Upper lobe of right lung (tissue), 1 donor: Measurements from ENCODE around the gene PLET1. TPM values are rescaled to one million over a fixed set of nuclear protein-coding genes. Genes with fewer than 3 reads are reported as not detected.

Source experiments
- ATAC-seq: fragments of 200-7000 bp; cut with Tn5 transposase; one replicate; pipeline ENCODE4 v1.9.1; 2020; ENCODE audit warnings: mild to moderate bottlenecking, moderate library complexity
- DNase-seq: peaks from one replicate; pipeline ENCODE4 v3.0.0-alpha.2; 2020
- H3K27ac ChIP-seq: fragments of 200-600 bp; one replicate; pipeline ENCODE4 v1.8.0; 2022
- H3K27me3 ChIP-seq: fragments of 200-600 bp; one replicate; pipeline ENCODE4 v1.8.0; 2022; ENCODE audit warnings: mild to moderate bottlenecking
- H3K36me3 ChIP-seq: fragments of 200-600 bp; one replicate; pipeline ENCODE4 v1.8.0; 2022
- H3K4me1 ChIP-seq: fragments of 200-600 bp; one replicate; pipeline ENCODE4 v1.8.0; 2022
- H3K4me3 ChIP-seq: fragments of 200-600 bp; one replicate; pipeline ENCODE4 v1.8.0; 2022; ENCODE audit warnings: mild to moderate bottlenecking
- H3K9me3 ChIP-seq: fragments of 200-600 bp; one replicate; pipeline ENCODE4 v1.8.0; 2022
- CTCF ChIP-seq: fragments of 200-600 bp; IDR thresholded peaks from one replicate; pipeline ENCODE4 v1.8.0; 2022; ENCODE audit warnings: antibody characterized with exemption
- intact Hi-C: fragments of 100-400 bp; cut with DNase I; formaldehyde crosslinking; loops from one replicate; pipeline ENCODE4 v1.11.0; 2022
- total RNA-seq: library from RNA; stranded (reverse); fragmentation: NEBNext Ultra II Directional; extraction: Animal tissue kit (Norgen Biotek cat#: 25700); gene quantifications from one replicate; pipeline ENCODE4 v1.2.1, GENCODE V29; 2021
- donor health status: DM: no; HTN: yes; CAD: no; lungs with severe emphysema.

The PLET1 gene
- total RNA-seq, 1 donor from 2014 or later = not detected

- Histone ChIP-seq H3K36me3 (peaks cover 60% of the 10 kb centered on the region), H3K4me1 (peaks cover 7% of the 10 kb centered on the region), H3K27ac (no peak overlapping the region), H3K4me3 (no peak overlapping the region), H3K9me3 (no peaks in the 10 kb centered on the region), H3K27me3 (no peaks in the 10 kb centered on the region)
- TF ChIP-seq CTCF = no peak
- ATAC-seq (no peak), DNase-seq (no peak)
- intact Hi-C loops = no loop called here
These were observed 30.8 kb downstream of the PLET1 start for GRCh38 chr11:112229746-112230433.

GRCh38 chr11:112229159-112229558, 31.5 kb downstream of the PLET1 start:
- DNase-seq = no peak
- TF ChIP-seq CTCF = no peak
- H3K4me1 ChIP-seq = peaks cover 7% of the 10 kb centered on the region
- no peak overlapping the region for H3K4me3 ChIP-seq
- intact Hi-C loops = no loop called here
- H3K27me3 ChIP-seq = no peaks in the 10 kb centered on the region
- H3K36me3 ChIP-seq = peaks cover 53% of the 10 kb centered on the region
- no peaks in the 10 kb centered on the region for H3K9me3 ChIP-seq
- no peak for ATAC-seq
- H3K27ac ChIP-seq = no peak overlapping the region

- Histone ChIP-seq H3K27ac (no peak overlapping the region), H3K27me3 (no peaks in the 10 kb centered on the region), H3K4me1 (peaks cover 7% of the 10 kb centered on the region), H3K4me3 (no peak overlapping the region), H3K36me3 (peaks cover 49% of the 10 kb centered on the region), H3K9me3 (no peaks in the 10 kb centered on the region)
- DNase-seq (no peak), ATAC-seq (no peak)
- TF ChIP-seq CTCF = no peak
- intact Hi-C loops = no loop called here
These were observed 32.0 kb downstream of the PLET1 start for GRCh38 chr11:112228706-112229105.

DNA sequence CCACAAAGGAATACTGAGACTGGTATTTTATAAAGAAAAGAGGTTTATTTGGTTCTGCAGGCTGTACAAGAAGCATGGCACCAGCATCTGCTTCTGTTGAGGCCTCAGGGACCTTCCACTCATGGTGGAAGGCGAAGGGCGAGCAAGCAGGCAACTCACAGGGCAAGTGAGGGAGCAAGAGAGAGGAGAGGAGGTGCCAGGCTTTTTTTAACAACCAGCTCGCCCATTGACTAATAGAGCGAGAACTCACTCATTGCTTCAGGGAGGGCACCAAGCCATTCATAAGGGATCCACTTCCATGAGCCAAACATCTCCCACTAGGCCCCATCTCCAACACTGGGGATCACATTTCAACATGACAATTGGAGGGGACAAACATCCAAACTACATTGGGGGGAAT, 33.2 kb downstream of the PLET1 start:
- peaks cover 7% of the 10 kb centered on the region for H3K4me1 ChIP-seq
- no peak for TF ChIP-seq CTCF
- intact Hi-C loops = no loop called here
- peak overlapping the region; percentile 86 for H3K4me3 ChIP-seq
- ATAC-seq = no peak
- DNase-seq = no peak
- H3K27ac ChIP-seq = peak overlapping the region; percentile 97
- peaks cover 36% of the 10 kb centered on the region for H3K36me3 ChIP-seq
- H3K9me3 ChIP-seq = no peaks in the 10 kb centered on the region
- H3K27me3 ChIP-seq = no peaks in the 10 kb centered on the region

DNA sequence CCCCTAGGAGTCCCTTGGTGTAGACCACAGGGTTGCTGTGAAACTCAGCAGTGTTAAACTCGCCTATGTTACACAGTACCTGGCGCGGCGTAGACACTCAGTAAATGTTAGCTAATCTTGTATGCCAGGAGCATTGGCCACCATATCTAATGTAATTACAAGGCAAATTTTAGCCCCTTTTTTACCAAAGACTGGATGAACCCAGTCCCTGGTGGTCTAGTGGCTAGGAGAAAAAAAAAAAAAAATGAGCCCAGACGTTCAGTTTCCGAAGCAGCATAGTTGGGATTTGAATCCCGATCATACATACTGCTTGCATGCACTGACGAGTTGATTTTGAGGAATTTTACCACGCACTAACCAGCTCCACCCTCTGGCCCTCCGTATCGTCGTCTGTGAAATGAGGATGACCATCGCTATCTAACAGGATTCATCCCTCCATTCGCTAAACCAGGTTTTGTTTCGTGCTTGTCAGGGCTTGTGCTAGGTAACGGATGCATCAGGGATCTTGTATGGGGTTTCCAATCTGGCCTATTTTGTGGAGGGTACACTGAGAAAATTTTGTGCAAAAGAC, 33.7 kb downstream of the PLET1 start:
- intact Hi-C loops = no loop called here
- ATAC-seq = peak; percentile 60
- Histone ChIP-seq H3K9me3 (no peaks in the 10 kb centered on the region), H3K36me3 (peaks cover 31% of the 10 kb centered on the region), H3K4me3 (peak overlapping the region; percentile 86), H3K27ac (peak overlapping the region; percentile 97), H3K27me3 (no peaks in the 10 kb centered on the region), H3K4me1 (peaks cover 7% of the 10 kb centered on the region)
- no peak for TF ChIP-seq CTCF
- DNase-seq = no peak
